H4 (cell line): Measurements from ENCODE around the gene SRSF2. TPM values are rescaled to one million over a fixed set of nuclear protein-coding genes. Genes with fewer than 3 reads are reported as not detected.
"Not testable (repeated sequence)": the region's sequence is repeated elsewhere in the genome, so short reads cannot be mapped to it uniquely, and the experiment has no call there.

Experiments used
- DNase-seq: peaks from one replicate; pipeline ENCODE4 v3.0.0-alpha.2; 2015; ENCODE audit warnings: low spot score
- total RNA-seq: library from RNA; depleted of rRNA; stranded (reverse); fragments of >200 nt; shearing (Covaris generic); gene quantifications from 2 replicates; pipeline ENCODE4 v1.2.3, GENCODE V29; 2014

SRSF2 gene
- total RNA-seq, 1 experiment from 2014 or later: 330 TPM

DNA sequence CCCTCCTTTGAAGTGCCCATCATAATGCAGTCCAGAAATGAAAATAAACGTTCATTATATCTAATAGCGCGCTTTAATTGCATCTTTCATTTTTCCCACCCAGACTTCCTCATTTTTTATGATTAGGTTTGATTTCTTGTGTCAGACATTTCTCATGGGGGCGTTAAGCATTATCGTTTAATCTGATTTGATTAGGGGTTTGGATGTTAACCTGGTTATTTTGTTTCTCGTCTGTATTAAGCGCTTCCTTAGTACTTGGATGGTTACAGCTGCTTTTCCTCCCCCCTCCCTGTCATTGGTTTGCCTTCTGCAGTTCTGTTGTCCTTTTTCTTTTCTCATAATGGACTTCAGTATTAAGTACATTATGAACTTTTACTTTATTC, 1.3 kb upstream of the SRSF2 start:
- DNase-seq: no peak

DNA sequence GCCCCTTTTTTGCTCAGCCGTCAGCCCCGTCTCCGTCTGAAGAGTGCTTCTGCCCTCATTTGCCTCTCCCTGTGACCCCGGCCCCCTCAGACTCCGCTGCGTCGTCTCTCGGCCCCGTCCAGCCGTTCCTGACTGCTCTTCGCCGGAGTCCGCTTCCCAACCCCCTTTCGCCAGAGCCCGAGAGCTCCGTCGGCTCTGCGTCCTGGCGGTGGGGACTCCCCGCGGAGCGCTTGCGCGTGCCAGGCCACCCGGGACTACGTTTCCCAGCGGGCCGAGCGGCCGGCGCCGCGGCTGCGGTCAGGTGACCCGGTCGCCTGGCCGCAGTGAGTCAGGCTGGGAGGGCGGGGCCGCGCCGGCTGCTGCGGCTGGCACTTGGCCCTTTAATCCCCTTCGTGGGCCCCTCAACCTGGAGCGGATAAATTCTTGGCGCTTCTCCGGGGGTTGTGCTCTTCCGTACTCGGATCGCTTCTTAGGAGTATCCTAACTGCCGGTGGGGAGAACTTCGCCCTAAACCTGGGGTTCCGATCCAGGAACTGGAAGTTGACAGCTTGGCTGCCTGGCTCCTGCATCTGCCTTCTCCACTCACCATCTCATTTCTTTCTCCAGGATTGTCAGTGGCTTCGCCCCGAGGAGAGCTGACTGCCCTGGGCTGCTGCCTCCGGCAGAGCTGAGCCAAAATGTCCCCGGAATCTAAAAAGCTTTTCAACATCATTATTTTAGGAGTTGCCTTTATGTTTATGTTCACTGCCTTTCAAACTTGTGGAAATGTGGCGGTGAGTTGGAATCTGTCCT, 741 bp upstream of the SRSF2 start, which contains the start of gene MFSD11:
Gene MFSD11 (plus strand): TSS at position 444 of the 792 bp plus-strand sequence. CDS start 234 bp downstream, at position 678.
- peak; percentile 92 for DNase-seq

DNA sequence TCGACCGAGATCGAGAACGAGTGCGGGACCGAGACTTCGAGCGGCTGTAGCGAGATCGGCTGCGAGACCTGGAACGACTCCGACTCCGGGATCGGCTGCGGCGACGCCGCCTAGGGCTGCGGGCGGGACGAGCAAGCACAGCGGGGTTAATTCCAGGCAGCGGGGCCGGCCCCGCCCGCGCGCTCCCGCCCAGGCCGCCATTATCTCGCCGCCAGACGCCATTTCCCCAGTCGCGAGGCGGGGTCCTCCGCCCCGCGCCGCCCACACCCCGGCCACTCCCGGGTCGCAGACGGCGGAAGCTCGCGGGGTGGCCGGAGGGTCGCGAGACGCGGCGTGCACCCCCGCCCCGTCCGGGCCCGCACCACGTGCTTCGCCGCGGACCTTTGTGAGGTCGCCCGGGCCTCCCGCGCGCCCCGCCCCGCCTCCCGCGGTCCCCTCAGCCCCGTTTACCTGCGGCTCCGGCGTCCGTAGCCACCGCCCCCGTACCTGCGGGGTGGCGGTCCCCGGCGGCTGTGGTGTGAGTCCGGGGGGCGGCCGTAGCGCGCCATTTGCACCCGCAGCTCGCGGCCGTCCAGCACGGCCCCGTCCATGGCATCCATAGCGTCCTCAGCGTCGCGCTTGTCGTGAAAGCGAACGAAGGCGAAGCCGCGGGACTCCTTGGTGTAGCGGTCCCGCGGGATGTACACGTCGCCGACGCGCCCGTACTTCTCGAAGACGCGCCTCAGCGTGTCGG, 616 bp downstream of the SRSF2 start:
- DNase-seq: peak; percentile 47

- no peak for DNase-seq
Observed at GRCh38 chr17:76735586-76736348, 1.4 kb downstream of the SRSF2 start.

DNA sequence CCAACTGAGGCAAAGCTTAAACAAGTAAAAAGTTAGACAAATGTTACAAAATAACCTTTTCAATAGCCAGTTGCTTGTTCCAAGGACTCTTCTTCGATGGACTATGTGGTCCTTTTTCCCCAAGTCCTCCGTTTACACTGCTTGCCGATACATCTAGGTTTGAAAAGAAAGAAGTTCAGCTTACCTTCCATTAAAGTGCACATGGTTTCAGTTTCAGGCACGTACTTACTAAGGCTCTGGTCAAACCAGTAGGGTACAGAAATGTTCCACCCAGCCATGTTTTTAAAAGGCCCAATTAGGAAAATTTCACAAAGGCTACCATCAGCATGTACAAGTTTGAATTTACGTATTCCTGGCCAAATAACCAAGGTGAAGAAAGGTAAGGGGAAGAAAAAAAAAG, 2.1 kb downstream of the SRSF2 start:
- peak; percentile 54 for DNase-seq

DNA sequence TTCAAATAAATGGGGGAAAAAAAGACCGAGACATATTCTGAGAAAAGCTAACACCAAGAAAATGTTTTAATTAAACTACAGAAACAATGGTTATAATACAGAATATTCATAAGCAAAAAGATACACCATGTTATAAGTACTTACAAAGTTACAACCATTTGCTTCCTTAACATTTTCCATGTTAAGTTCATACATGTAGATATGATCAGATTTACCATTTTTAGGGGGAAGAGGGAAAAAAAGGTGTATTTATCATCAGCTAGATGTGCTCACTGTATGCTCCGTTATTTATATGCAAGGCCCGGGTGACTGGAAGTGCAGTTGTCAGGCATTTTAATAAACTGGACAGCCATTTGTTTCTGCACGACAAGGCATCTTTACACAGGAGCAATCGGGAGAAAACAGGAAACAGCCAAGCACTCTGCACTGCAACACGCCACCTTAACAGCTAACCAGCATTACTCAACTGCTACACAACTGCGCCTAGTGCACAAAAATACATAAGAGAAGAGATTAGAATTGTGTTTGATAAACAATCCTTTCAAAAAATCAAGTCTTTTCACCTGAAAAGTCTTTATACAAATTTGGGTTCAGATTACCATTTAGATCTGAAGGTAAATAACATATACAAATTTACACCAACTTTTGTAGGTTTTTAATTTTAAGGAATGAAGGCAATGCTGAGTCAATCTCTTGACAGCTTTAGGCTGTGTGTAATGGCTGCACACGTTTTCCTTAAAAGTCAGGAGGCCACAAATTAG, 2.9 kb downstream of the SRSF2 start:
- DNase-seq: no peak

DNA sequence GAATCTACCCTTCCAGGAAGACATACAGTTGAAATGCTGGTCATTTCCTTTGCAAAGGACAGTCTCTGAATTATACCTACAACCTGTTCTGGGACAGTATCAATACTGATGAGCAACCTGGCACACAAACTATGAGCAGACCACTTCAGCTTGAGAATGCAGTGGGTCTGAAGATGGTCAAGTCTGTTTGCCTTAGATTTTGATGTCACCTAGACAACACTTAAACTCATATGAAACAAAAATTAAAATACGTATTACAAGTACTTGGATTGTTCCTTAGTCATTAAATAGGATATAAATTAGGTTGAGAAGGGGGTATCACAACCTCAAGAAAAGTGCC, 3.5 kb downstream of the SRSF2 start:
- DNase-seq: no peak

- DNase-seq: no peak
Observed at GRCh38 chr17:76732734-76733617, 4.2 kb downstream of the SRSF2 start.

- DNase-seq: not testable (repeated sequence)
Observed at GRCh38 chr17:76731800-76732733, 5.1 kb downstream of the SRSF2 start.

DNA sequence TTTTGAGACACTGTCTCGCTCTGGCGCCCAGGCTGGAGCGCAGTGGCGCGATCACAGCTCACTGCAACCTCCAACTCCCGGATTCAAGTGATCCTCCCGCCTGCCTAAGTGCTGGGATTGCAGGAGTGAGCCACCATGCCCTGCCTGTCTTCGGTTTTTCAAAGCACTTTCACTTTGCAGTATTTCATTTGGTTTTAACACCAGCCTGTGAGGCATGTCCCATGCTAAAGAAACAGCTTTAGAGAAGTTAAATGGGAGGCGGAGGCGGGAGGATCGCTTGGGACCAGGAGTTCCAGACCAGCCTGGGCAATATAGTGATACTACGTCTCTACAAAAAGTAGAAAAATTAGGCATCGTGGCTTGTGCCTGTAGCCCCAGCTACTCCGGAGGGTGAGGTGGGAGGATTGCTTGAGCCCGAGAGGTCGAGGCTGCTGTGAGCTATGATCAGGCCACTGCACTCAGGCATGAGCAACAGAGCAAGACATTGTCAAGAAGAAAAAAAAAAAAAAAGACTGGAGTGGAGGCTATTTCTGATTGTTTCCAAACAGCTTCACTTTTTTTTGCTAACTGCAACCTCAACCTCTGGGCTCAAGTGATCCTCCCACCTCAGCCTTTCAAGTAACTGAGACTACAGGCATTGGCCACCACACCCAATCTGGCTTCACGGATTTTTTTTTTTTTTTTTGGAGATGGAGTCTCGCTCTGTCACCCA, 9.2 kb downstream of the SRSF2 start:
- no peak for DNase-seq

- peak; percentile 78 for DNase-seq
Observed at GRCh38 chr17:76726776-76727718, 10.1 kb downstream of the SRSF2 start, which contains the start of gene METTL23. TSS of gene METTL23 (plus strand) at chr17:76726839. CDS start at chr17:76729711, 2,872 bp downstream.

DNA sequence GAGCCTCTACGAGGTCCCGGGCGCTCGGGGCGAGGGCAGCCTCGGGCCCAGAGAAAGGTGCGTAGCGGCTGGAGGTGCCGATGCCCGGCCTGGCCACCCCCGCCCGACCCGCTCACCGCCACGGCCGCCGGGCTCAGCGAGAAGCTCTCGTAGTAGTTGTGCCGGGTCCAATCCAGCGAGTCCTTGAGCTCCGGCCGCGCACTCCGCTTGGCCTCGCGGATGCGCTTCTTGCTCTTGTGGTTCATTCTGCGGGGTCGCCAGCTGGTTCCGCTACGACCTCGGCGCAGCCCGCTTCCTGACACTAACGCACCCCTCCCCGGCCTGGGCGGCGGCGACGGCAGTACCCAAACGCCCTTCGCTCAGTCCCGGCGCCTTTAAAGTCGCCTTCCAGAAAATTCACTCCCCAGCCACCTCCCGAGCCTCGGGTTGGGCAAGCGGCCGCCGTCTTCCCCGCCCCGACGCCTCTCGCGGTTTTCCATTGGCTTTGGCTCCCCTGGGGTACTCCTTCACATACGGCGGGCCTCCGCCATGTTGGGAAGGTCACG, 10.8 kb downstream of the SRSF2 start, which contains the start of gene JMJD6:
Gene JMJD6 (minus strand): TSS at position 376 of the 545 bp plus-strand sequence. CDS start 131 bp downstream, at position 245.
- peak; percentile 96 for DNase-seq

DNA sequence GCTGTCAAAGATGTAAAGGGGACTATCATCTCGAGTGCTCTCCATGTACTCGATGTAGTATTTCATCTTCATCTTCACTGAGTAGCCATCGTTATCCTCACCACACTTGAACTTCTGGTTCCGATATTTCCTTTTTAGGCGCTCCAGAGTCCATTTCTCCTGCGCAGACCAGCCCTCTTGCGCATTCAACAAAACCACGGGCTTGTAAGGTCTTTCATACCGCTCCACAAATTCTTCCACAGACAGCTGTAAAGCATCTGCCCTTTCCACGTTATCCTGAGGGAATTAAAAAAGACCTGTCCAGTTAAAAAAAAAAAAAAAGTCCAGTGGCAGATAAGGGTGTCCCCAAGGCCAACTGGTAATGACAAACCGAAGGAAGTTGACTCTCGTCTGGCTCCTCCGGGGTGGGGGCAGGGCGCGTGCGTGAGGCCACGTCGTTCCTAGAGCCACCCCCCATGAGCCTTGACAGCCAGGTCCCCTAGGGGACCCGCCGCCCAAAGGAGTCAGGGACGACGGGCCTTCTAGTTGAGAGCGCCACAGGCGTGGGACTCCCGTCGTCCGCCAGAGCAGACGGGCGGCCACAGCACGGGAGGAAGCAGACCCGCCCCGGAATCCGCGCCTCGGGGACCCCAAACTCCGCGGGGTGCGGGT, 11.4 kb downstream of the SRSF2 start:
- DNase-seq: peak; percentile 37

DNA sequence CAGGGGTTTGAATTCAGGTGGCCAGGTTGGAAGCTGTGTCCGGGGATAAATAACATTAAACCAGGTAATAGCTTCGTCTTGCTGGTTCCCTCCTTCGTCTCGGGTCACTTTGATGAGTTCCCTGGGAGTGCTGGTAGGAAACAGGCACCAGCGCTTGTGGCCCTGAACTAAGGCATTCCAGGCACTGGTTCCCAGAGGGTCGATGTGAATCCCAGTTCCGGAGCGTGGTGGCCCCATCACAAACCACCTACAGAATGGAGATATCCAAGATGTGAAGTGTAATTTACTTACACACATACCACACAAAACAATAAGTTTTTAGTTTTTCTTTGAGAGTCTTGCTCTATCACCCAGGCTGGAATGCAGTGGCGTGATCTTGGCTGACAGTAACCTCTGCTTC, 13.3 kb downstream of the SRSF2 start:
- DNase-seq: no peak

DNA sequence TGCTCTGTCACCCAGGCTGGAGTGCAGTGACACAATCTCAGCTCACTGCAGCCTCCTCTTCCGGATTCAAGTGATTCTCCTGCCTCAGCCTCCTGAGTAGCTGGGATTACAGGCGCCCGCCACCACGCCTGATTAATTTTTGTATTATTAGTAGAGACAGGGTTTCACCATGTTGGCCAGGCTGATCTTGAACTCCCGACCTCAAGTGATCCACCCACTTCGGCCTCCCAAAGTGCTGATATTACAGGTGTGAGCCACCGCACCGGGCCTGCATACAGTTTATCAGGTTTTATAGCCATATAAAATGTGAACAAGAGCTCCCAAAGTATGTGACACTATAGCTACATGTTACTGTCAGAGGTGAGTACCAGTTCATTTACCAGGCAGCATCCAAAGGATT, 14.2 kb downstream of the SRSF2 start:
- not testable (repeated sequence) for DNase-seq

- DNase-seq: no peak
Observed at GRCh38 chr17:76722279-76722678, 14.9 kb downstream of the SRSF2 start.

DNA sequence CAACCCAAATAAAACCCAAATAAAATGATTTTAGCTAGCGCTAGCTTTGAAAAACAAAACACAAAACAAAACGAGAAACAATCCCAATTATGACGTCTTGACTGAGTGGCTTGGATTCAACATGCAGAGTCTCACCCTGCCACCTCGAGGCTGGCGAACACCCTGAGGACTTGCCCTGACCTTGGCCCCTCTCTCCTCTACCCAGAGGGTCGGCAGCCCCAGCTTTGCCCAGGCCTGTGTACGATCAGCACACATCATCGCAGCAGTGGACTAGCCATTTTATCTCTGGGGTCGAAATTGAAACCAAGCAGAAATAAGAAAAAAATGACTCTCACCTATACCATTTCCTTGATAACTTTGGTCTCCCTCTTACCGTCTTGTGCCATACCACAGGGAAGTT, 15.7 kb downstream of the SRSF2 start:
- no peak for DNase-seq
